ENCODE measurements around the gene TRPM7.
"Not testable (repeated sequence)": the region's sequence is repeated elsewhere in the genome, so short reads cannot be mapped to it uniquely, and the experiment has no call there.

The TRPM7 gene

GRCh38 chr15:50686469-50687301 lies at the start of gene TRPM7:
TRPM7 (minus strand) TSS chr15:50686797; CDS start chr15:50686533, 264 bp downstream.
- DNase-seq (ENCODE audit: low read depth in 1 of 2, low spot score in 1 of 2): peak; percentile 72 to 85

- no peak for DNase-seq (ENCODE audit: low read depth in 1 of 2, low spot score in 1 of 2)
Measured at GRCh38 chr15:50735156-50735555, 48.6 kb upstream of the TRPM7 start.

GRCh38 chr15:50726315-50726714 lies 39.7 kb upstream of the TRPM7 start:
- no peak for DNase-seq (ENCODE audit: low read depth in 1 of 2, low spot score in 1 of 2)

- DNase-seq (ENCODE audit: low read depth in 1 of 2, low spot score in 1 of 2): no peak
Measured at GRCh38 chr15:50718700-50719125, 32.1 kb upstream of the TRPM7 start.

- no peak for DNase-seq (ENCODE audit: low read depth in 1 of 2, low spot score in 1 of 2)
Measured at GRCh38 chr15:50712018-50712417, 25.4 kb upstream of the TRPM7 start.

GRCh38 chr15:50710585-50710984 lies 24.0 kb upstream of the TRPM7 start:
- DNase-seq (ENCODE audit: low read depth in 1 of 2, low spot score in 1 of 2): no peak

- DNase-seq (ENCODE audit: low read depth in 1 of 2, low spot score in 1 of 2): no peak
Measured at GRCh38 chr15:50707878-50708427, 21.4 kb upstream of the TRPM7 start.

GRCh38 chr15:50702762-50703334 lies 16.3 kb upstream of the TRPM7 start:
- no peak for DNase-seq (ENCODE audit: low read depth in 1 of 2, low spot score in 1 of 2)

GRCh38 chr15:50698101-50698500 lies 11.5 kb upstream of the TRPM7 start:
- DNase-seq (ENCODE audit: low read depth in 1 of 2, low spot score in 1 of 2): no peak

GRCh38 chr15:50697109-50697797 lies 10.7 kb upstream of the TRPM7 start:
- DNase-seq (ENCODE audit: low read depth in 1 of 2, low spot score in 1 of 2): no peak

GRCh38 chr15:50694634-50695165 lies 8.1 kb upstream of the TRPM7 start:
- DNase-seq (ENCODE audit: low read depth in 1 of 2, low spot score in 1 of 2): not testable (repeated sequence)

GRCh38 chr15:50687302-50687902 lies 805 bp upstream of the TRPM7 start:
- no peak for DNase-seq (ENCODE audit: low read depth in 1 of 2, low spot score in 1 of 2)

- DNase-seq (ENCODE audit: low read depth in 1 of 2, low spot score in 1 of 2): peak; percentile 21 to 65
Measured at GRCh38 chr15:50685976-50686468, 575 bp downstream of the TRPM7 start.

- DNase-seq (ENCODE audit: low read depth in 1 of 2, low spot score in 1 of 2): no peak
Measured at GRCh38 chr15:50685191-50685975, 1.2 kb downstream of the TRPM7 start.

GRCh38 chr15:50681467-50681866 lies 5.1 kb downstream of the TRPM7 start:
- DNase-seq (ENCODE audit: low read depth in 1 of 2, low spot score in 1 of 2): no peak

- DNase-seq (ENCODE audit: low read depth in 1 of 2, low spot score in 1 of 2): no peak
Measured at GRCh38 chr15:50676799-50677483, 9.7 kb downstream of the TRPM7 start.

- DNase-seq (ENCODE audit: low read depth in 1 of 2, low spot score in 1 of 2): no peak
Measured at GRCh38 chr15:50675535-50676144, 11.0 kb downstream of the TRPM7 start.

GRCh38 chr15:50670115-50670514 lies 16.5 kb downstream of the TRPM7 start:
- DNase-seq (ENCODE audit: low read depth in 1 of 2, low spot score in 1 of 2): no peak

- no peak for DNase-seq (ENCODE audit: low read depth in 1 of 2, low spot score in 1 of 2)
Measured at GRCh38 chr15:50669611-50670010, 17.0 kb downstream of the TRPM7 start.
